ENCODE data around the gene CFAP74.

CFAP74 gene

DNA sequence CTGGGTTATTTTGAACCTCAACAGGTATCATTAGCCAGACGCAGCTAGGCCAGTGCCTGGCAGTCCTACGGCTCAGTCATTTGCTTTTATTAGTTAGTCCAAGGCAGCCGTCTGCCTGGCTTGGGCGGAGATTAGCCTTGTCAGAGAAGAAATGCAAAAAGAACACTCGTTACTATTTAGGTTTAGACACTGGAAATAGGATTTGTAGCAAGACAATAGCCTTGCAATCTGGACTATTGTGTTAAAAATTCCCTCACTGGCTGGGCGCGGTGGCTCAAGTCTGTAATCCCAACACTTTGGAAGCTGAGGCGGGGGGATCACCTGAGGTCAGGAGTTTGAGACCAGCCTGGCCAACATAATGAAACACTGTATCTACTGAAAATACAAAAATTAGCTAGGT lies 35.7 kb upstream of the CFAP74 start:
- no peak for DNase-seq

DNA sequence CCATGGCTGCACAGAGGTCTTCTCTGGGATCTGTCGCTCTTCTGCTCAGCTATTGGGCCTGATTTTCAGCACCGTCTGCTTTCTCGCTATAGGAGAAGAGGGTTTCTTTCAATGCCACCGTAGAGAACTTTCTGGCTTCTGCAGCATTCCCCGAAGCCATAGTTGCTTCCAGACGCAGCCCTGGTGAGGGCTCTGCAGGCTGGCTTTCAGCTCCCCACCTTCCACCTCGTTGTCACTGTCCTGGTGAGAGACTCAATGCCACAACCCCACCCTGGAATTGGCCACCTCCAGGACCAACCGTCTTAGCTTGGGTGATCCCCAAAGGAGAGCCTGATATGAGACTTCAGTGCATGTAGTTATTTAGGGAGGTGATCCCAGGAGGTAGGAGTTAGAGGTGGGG lies 34.6 kb upstream of the CFAP74 start:
- no peak for DNase-seq

DNA sequence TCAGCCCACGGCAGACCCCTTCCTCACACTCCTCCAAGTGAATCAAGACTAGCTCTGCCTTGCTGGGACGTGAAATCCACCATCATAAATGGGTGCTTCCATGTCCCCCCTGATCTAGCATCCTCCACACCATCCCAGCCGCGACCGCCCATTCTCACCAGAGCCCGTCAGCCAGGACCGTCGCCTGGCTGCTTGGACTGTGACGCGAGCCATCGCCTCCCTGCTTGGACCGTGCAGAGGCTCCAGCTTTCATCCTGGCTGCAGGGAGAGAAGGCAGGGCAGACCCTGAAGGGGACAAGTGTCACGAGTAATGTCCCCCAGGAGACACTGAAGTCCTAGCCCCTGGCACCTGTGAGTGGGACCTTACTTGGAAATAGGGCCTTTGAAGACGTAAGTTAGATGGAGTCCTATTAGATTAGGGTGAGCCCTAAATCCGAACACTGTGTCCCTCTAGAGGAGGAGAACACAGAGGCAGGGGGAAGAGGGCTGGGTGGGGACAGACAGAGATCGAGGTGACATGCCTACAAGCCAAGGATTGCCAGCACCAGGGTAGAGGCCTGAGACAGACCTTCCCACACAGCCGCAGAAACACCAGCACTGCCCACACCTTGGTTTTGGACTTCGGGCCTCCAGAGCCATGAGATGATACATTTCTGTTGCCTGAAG lies 33.9 kb upstream of the CFAP74 start:
- no peak for DNase-seq

DNA sequence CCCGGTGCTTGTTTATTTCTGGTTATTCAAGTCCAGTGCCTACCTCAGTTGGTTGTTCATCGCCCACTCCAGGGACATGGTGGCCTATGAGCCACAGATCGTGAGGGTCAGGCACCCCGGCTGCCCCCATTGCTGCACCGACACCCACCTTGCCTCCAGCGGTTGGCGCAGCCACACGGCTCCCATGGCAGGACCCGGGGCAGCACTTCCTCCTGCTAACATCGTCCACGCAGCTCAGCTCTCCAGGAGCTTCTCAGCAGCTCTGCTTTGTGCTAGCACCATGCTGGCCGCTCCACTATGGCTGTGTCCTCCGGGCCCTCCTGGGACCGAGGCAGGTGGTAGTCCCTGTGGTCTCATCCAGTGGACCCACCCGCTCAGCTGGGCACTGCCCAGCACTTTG lies 32.7 kb upstream of the CFAP74 start:
- DNase-seq, result no peak

DNA sequence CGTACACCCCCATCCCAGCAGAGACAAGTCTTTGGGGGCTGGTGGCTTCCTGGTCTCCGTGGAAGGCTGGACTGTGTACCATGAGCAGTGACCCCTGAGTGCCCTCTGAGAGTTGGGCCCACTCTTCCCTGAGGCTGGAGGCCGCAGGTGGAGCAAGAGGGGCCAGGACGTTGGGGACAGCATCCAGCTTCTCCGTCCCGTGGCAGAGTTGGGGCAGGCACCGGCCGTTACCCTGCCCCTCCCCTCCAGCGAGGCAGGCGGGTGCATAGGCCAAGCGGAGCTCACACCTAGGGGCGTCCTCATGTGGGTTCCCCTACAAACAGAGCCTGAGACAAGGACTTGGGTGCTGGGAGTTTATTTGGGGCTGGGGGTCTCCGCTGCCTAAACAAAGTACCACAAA lies 29.6 kb upstream of the CFAP74 start:
- no peak for DNase-seq

DNA sequence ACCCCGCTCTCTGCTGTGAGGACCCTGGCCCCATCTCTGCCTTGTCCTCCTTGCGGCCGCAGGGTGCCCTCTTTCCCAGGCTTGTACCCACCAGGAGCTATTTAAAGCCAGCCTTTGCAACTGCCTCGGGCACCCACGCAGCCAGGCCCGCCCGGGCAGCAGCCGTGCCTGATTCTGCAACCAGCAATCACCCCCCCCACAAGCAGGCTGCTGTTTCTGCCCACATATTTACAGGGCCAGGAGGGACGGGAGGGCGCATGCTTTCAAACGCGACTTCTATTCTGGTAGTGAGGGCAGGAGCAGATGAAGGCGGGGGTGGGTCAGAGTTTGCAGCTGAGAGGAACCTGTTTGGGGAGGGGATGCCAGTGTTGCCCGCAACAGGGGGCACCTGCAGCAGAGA lies 29.2 kb upstream of the CFAP74 start:
- no peak for DNase-seq

DNA sequence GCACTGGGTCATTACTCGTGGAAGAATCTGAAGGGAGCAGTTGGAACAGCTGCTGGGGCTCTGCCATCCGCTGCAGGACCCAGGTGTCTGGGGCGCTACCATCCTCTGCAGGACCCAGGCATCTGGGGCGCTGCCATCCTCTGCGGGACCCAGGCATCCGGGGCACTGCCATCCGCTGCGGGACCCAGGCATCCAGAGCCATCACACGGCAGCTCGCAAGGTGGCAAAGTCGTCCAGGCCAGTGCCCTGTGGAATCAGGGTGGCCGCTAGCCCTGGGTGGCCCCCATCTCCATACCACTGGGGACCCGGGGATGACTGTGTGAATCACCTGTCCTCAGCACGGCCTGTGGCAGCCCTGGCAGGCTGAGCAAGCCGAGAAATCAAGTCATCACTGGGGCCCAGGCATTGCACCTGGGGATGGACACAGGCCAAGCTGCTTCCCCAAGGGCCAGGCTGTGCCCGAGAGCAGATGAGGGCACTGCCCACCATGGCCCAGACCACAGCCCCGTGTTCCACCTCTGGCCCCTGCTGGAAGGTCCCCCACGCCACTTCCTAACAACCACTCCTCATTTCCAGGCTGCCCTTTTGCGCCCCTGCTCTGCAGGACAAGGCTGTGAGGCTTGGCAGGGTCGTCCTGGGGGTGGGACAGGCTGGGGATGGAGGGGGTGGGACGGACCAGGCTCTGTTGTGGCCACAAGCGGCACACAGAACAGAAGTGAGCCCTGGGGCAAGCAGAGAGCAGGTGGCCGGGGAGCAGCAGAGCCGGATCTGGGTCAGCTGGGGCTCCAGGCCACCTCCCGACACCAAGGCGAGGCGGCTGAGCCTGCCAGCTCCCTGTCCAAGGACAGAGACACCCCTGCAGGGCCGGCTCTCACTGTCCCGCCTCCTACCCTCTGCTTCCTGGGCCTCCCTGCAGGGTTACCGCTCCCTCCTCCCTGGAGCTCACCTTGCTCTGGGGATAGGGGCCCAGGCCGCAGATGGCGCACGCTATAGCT lies 28.3 kb upstream of the CFAP74 start:
- no peak for DNase-seq

DNA sequence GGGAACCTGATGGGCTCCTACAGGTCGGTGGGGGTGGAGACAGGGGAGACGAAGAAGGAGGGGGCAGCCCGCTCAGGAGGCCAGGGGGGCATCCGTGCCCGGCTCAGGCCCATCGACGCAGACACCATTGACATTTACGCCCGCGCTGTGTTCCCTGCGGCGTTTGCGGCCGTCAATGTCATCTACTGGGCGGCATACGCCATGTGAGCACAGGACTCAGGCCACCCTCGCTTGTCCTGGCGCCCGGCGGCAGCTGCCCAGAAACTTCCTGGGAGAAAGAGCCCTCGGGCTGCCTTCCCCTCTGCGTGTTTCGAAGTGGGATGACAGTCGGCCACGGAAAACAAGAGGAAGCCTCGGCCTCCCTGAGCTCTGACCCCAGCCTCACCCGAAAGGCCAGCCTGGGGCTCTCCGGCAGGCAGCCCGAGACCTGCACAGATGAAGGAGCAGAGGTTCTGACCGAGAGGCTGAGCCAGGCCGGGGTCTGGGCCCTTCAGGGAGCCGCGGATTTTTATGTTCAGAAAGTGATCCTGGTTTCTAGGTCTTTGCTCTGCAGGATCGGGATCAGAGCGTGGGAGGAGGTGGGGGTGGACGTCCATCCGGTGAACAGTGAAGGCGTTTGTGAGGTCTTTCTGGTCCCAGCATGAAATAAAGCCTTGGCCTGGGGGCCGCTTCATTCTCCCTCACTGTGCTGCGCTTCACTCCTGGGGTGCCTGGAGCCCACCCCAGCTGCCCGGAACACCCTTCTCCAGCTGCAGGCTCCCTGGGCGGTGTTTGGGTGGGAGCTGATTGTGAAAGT lies 26.7 kb upstream of the CFAP74 start:
- DNase-seq, result no peak

DNA sequence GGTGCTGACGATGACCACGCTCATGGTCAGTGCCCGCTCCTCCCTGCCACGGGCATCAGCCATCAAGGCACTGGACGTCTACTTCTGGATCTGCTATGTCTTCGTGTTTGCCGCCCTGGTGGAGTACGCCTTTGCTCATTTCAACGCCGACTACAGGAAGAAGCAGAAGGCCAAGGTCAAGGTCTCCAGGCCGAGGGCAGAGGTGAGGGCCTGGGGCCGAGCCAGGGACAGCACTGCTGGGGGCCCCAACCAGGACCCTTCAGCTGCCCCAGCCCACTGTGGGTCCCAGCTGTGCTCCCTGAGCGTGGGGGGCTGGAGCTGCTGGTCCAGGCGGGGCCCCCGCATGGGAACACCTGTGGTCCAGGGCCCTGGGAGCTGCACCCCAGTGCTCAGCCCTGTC lies 26.0 kb upstream of the CFAP74 start:
- no peak for DNase-seq

DNA sequence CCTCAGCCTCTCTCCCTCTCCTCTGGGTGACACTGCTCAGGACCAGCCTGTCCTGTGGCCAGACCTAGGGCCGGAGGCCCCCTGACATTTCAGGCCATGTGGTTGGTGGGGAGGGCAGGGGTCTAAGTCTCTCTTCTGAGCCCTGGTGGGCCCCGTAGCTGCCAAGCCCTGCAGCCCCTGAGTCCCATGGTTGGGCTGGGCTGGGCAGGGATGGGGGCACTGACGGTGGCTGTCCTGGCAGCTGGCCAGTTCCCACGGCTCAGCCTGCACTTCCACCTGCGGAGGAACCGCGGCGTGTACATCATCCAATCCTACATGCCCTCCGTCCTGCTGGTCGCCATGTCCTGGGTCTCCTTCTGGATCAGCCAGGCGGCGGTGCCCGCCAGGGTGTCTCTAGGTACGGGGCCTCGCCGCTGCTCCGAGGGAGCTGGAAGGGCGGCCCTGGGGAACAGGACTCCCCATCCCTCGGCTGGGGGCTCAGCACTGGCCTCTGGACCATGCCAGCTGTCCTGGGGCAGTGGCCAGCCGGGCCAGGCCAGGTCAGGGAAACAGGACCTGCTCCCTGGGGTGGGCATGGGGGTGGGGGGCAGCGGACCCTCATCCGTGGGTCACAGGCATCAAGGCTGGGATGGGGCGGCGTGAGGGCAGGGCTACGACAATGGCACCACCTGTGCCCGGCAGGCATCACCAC lies 25.4 kb upstream of the CFAP74 start:
- DNase-seq, result no peak

DNA sequence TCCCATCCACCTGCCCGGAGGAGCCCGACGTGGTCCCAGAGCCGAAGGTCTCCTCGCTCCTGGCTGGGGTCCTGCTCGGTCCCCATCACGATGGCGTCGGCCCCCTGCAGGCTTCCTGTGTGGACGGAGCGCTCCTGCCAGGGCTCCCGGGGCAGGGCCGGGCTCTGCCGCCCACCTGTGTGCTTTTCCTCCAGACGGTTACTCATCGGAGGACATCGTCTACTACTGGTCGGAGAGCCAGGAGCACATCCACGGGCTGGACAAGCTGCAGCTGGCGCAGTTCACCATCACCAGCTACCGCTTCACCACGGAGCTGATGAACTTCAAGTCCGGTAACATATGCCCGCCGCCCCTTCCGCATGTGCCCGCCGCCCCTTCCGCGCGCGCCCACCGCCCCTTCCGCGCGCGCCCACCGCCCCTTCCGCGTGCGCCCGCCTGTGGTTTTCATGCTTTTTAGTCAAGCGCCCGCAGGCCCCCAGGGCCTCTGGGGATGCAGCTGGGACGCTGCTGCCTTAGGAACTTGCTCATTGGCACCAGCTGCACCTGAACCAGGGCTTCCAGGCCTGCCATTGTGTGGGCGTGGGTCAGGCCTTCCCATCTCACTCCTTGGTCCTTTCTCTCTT lies 24.5 kb upstream of the CFAP74 start:
- no peak for DNase-seq

DNA sequence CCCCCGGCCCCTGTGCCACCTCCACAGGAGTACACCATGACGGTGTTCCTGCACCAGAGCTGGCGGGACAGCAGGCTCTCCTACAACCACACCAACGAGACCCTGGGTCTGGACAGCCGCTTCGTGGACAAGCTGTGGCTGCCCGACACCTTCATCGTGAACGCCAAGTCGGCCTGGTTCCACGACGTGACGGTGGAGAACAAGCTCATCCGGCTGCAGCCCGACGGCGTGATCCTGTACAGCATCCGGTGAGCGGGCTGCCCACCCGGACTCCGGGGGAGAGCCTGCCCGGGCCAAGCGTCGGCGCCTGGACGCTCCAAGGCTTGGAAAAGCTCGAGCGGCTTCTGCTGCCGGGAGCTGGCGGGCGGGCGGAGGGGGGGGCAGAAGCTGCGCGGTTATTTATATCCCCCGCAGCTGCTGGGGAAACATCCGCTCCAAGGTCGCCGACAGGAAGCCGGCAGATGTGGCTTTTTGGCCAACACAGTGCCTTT lies 21.9 kb upstream of the CFAP74 start:
- no peak for DNase-seq

DNA sequence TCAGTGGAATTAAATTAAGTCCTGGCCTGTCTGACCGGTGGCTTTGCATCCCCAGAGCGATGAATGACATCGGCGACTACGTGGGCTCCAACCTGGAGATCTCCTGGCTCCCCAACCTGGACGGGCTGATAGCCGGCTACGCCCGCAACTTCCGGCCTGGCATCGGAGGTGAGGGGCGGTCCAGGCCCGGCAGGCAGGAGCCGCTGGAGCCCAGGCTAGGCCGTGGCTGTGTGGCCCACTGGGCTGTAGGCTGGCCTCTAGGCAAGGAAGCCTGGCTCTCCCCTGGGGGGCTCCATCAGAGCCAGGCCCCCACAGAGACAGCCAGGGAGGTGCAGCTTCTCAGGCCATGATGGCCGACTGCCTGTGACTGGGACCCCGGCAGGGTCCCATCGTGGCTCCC lies 21.3 kb upstream of the CFAP74 start:
- DNase-seq, result no peak

DNA sequence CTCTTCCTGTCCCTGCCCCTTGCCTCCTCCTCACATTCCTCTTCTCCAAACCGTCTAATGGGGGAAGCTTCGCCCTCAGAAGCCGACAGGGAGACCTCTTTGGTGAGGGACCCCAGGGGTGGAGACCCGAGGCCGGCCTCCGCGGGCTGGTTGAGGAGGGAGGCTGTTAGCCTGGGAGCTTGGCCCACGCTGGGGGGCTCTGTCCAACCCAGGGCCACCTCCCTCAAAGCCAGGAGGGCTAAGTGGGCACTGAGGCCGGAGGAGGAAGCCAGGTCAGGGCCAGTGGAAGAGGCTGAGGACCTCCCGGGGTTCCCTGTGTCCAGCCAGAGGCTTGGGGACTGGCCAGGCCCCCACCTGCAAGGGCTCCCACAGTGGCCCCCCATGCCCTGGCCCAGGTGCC lies 20.9 kb upstream of the CFAP74 start:
- no peak for DNase-seq

DNA sequence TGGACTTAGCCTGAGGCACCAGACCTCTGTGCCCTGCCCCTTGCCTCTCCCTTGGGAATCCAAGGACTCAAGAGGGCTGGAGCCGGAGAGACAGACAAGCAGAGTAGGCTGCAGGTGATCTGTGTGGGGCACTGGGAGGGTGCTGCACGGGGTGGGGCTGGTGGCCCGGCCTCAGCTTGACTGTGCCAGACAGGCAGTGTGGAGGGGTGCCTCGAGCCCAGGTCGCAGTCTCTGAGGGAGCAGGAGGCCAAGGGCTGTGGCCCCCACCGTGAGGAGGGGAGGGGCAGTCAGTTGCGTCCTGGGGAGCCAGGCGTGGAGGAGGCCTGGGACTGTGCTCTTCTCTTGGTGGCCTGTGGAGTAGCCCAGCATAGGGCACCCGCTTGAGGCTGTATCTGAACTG lies 19.6 kb upstream of the CFAP74 start:
- DNase-seq, result no peak

DNA sequence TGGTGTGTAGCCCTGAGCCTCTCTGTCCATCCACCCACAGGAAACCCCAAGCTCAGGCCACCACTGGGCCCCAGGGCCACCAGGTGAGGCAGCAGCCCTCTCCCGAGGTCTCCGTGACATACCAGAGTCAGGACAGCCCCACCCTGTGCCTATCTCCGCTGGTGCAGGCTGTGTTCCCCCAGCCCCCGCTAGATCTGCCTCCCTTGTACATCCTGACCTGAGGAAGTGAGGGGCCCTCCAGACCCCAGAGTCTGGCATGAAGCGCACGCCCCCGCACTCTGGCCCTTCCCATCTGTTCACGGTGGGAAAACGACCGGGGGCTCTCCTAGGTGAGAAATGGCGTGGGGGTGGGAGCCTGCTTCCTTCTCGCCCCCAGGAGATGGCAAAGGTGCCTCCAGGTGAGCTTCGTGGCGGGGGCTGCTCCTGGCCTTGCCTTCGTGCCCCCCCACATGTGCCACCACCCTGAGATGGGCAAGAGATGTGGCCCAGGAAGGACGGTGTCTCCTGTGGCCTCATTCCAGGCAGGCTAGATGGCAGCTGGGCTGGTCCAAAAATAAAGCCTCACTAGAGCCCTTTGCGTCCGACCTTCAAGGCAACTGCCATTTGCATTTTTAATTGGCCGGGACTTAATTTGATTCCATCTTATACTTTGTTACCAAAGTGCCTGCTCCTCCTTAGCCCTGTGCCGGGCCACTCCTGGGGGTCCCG lies 18.6 kb upstream of the CFAP74 start:
- DNase-seq, result no peak

DNA sequence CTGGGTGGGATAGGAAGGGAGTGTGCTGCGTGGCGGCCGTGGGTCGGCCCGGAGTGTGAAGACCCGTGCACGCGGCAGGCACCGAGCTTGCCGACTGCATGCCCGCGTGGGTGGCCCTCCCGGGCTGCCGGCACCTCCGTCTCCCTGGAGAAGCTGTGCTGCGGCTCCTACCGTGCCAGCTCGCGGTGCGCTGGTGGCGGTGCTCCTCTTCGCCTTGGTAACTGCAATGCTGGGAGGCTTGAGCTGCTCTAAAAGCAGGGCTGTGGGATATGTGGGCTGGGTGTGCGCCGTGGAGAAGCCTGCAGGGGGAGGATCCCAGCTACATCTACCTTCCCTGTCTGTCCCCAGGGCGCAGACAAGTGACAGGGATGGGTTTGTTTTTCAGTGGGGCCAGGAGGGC lies 18.0 kb upstream of the CFAP74 start:
- no peak for DNase-seq

DNA sequence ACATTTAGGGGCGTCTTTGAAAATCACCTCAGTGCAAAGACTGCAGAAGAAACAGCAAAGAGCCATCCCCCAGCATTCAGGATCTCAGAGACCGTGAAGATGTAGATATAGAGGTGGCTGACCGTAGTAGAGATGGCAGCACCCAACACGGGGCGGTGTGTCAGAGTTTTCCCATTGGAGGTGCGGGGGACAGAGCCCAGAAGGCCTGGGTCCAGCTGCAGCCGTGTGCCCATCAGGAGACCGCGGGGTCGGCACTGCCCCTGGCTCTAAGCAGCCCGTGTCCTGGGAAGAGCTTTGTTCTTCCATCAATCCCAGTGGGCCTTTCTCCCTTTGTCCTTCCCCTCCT lies 16.7 kb upstream of the CFAP74 start:
- DNase-seq, result no peak

DNA sequence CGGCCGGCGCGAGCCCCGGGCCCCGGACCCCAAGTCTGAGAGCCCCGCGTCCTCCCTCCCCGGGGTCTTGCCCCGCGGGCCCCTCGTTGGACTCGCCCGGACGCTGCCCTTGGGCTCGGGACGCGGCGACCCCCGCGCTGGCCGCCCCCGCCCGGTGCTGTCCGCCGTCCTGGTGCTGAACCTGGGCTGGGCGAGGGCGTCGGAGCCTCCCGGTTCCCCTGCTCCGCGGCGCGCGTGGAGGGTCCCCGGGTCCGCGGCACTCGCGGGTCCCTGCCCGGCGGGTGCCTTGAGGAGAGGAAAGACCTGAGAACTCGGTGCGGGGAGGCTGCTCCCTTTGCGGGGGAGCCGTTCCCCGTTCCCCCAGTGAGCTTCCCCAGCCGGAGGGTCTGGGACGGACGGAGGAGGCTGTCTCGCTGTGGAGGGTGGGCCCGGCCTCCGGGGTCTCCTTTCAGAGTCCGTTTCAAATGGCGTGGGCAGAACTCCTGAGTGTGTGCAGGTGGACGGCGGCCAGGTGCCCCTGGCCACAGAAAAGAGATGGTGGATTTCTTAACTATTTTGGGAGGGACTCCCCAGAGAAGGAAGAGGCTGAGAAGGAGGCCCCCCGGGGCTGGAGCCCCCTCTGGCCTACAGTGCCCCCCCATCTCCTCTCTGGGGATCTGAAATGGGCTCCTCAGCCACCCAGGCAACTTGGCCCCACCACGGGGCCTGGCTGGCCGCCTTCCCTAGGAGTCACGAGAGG lies 16.2 kb upstream of the CFAP74 start:
- peak in 1 of 3 donors; percentile 24 for DNase-seq

DNA sequence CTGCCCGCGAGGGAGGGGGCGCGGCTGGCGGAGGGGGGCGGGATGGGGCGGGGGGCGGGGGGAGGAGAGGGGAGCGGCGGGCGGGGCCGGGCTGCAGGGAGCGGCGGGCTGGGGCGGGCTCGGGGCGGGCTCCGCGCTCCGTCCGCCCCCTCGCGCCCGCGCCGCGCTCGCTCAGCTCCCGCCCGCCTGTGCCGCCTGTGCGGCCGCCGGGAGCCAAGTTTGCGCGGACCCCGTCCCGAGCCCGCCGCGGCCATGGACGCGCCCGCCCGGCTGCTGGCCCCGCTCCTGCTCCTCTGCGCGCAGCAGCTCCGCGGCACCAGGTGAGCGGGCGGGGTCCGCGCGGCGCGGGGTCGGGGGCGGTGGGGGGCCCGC lies 15.6 kb upstream of the CFAP74 start, which contains the start of gene GABRD:
Gene GABRD (plus strand): TSS at position 174 of the 372 bp plus-strand sequence. CDS start 79 bp downstream, at position 253.
- DNase-seq, result peak; percentile 25 to 44 (median 27)

All from suppressor macrophage treated with lipopolysaccharide for 1 hour (primary cell).